ENCODE results near the gene GLMP. TPM values are rescaled to one million over a fixed set of nuclear protein-coding genes. Genes with fewer than 3 reads are reported as not detected.

The GLMP gene
- total RNA-seq, 1 donor from 2014 or later: 14.2 TPM

DNA sequence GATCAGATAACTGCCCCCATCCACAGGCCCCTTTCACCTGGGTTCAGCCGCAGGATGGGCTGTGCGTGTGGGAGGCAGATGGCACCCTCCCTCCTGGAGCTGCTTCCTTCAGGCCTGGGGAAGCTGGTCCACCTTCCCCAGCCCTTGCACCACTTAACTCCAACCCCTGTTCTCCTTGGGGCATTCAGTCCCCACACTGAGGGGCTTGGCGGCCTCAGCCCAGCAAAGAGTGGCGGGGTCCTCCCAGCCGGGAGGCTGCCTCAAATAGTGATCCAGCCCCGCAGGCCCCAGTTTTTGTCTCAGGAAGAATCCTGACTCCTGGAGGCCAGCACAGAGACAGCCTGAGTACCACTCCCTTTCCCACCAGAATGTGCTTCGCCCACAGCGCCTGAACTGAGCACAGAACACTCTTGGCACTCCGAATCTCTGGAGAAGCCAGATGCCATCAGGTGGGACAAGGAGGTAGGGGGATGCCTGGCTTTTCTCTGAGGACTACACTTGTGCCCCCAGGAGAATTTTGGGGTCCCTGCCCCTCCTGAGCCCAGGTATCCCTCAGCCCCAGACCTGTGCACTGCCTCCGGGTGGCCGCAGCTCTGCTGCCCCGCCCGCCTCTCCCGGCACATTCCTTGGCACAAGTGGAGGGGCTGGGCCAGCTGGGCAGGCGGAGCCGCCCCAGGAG is 48.6 kb downstream of the GLMP start:
- H3K27ac ChIP-seq (replicated peaks): no peak overlapping the region
- no peak overlapping the region for H3K4me3 ChIP-seq
- intact Hi-C loops (cut with micrococcal nuclease): no loop called here
- peaks cover 31% of the 10 kb centered on the region for H3K36me3 ChIP-seq
- TF ChIP-seq, protein P1, sequence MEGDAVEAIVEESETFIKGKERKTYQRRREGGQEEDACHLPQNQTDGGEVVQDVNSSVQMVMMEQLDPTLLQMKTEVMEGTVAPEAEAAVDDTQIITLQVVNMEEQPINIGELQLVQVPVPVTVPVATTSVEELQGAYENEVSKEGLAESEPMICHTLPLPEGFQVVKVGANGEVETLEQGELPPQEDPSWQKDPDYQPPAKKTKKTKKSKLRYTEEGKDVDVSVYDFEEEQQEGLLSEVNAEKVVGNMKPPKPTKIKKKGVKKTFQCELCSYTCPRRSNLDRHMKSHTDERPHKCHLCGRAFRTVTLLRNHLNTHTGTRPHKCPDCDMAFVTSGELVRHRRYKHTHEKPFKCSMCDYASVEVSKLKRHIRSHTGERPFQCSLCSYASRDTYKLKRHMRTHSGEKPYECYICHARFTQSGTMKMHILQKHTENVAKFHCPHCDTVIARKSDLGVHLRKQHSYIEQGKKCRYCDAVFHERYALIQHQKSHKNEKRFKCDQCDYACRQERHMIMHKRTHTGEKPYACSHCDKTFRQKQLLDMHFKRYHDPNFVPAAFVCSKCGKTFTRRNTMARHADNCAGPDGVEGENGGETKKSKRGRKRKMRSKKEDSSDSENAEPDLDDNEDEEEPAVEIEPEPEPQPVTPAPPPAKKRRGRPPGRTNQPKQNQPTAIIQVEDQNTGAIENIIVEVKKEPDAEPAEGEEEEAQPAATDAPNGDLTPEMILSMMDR (IDR thresholded peaks at IDR 0.05; ENCODE audit: borderline replicate concordance): no peak
- H3K27me3 ChIP-seq (ENCODE audit: low read depth): peaks cover 21% of the 10 kb centered on the region
- H3K4me1 ChIP-seq: peaks cover 56% of the 10 kb centered on the region
- H3K9me3 ChIP-seq (replicated peaks): no peaks in the 10 kb centered on the region
- no peak for DNase-seq

- intact Hi-C loops (cut with micrococcal nuclease): no loop called here
- DNase-seq: no peak
- Histone ChIP-seq H3K4me1 (peaks cover 52% of the 10 kb centered on the region), H3K27me3 (ENCODE audit: low read depth) (peaks cover 21% of the 10 kb centered on the region), H3K36me3 (peaks cover 25% of the 10 kb centered on the region), H3K27ac (replicated peaks) (no peak overlapping the region), H3K9me3 (replicated peaks) (no peaks in the 10 kb centered on the region), H3K4me3 (peak overlapping the region; percentile 53)
- TF ChIP-seq, protein P1 (IDR thresholded peaks at IDR 0.05; ENCODE audit: borderline replicate concordance): no peak
Observed at GRCh38 chr1:156246241-156246780, 49.2 kb downstream of the GLMP start.

DNA sequence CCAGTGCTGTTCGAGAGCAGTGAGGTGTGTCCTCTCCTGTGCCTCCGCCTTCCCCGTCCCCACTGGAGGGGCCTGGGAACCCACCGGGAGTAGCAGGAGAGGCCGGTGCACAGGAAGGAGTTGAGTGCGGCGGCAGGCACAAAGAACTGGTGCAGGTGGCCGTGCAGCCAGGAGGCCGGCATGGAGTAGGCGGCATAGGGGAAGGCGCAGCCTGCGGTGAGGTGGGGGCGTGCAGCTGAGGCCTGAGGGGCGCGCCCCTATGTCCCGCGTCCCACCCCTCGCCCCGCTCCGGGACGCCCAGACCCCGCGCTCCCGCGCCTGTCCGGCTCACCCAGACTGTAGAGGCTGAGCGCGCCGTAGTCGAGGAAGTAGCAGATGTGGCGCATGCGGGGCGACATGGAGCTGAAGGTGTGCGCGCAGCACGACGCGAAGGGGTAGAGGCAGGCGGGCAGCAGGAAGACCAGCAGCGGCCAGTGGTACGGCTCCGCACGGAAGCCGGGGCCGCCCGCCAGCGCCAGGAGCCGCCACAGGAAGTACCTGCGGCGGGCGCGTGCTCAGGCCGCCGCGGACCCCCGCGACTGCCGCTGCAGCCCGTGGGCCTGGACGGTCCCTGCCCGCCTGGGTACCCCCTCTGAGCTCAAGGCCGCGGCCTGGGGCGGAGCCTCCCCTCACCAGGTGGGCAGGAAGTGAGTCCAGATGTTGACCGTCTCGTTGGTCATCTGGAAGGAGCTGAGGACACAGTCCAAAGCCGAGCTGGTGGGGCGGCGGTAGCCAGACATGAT is 49.8 kb downstream of the GLMP start:
- intact Hi-C loops (cut with micrococcal nuclease): no loop called here
- H3K27ac ChIP-seq (replicated peaks): no peak overlapping the region
- H3K4me3 ChIP-seq: peak overlapping the region; percentile 53
- peaks cover 19% of the 10 kb centered on the region for H3K36me3 ChIP-seq
- TF ChIP-seq, protein P1 (IDR thresholded peaks at IDR 0.05; ENCODE audit: borderline replicate concordance): no peak
- H3K27me3 ChIP-seq (ENCODE audit: low read depth): peaks cover 21% of the 10 kb centered on the region
- H3K9me3 ChIP-seq (replicated peaks): no peaks in the 10 kb centered on the region
- H3K4me1 ChIP-seq: peaks cover 45% of the 10 kb centered on the region
- no peak for DNase-seq

DNA sequence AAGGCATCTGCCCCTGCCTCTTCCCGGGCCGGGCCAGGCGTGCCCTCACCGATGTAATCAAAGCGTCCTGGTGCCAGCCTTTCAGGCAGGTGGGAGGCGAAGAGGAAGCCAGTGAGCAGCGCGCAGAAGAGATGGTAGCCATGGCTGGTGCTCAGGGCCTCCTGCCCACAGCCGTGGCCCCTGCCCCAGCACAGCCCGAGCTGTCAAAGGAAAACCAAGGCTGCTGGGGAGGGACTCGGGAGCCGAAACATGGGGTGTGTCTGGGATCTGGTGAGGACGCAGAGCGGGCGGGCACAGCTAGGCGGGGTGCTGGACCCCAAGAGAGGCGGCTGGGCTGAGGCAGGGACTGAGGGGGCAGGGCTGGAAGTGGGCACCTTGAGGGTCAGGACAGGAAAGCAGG is 50.8 kb downstream of the GLMP start:
- Histone ChIP-seq H3K27me3 (ENCODE audit: low read depth) (peaks cover 21% of the 10 kb centered on the region), H3K4me3 (no peak overlapping the region), H3K36me3 (peaks cover 19% of the 10 kb centered on the region), H3K9me3 (replicated peaks) (no peaks in the 10 kb centered on the region), H3K4me1 (peaks cover 36% of the 10 kb centered on the region), H3K27ac (replicated peaks) (no peak overlapping the region)
- no peak for DNase-seq
- intact Hi-C loops (cut with micrococcal nuclease): no loop called here
- TF ChIP-seq, protein P1 (IDR thresholded peaks at IDR 0.05; ENCODE audit: borderline replicate concordance): no peak

GRCh38 chr1:156244126-156244525 is 51.4 kb downstream of the GLMP start:
- no peak for DNase-seq
- no peak overlapping the region for H3K27ac ChIP-seq (replicated peaks)
- TF ChIP-seq, protein P1 (IDR thresholded peaks at IDR 0.05; ENCODE audit: borderline replicate concordance): no peak
- H3K9me3 ChIP-seq (replicated peaks): no peaks in the 10 kb centered on the region
- no peak overlapping the region for H3K4me3 ChIP-seq
- intact Hi-C loops (cut with micrococcal nuclease): no loop called here
- peaks cover 32% of the 10 kb centered on the region for H3K4me1 ChIP-seq
- peaks cover 21% of the 10 kb centered on the region for H3K27me3 ChIP-seq (ENCODE audit: low read depth)
- peaks cover 20% of the 10 kb centered on the region for H3K36me3 ChIP-seq
